LNCAP (cell line): Measurements from ENCODE around the gene RNF212.

ENCODE experiments used
- TF ChIP-seq, protein P1 (sequence below): fragments of 450-650 bp; IDR thresholded peaks from 2 replicates; pipeline ENCODE4 v1.5.1; 2017; ENCODE audit warnings: mild to moderate bottlenecking

The RNF212 gene

DNA sequence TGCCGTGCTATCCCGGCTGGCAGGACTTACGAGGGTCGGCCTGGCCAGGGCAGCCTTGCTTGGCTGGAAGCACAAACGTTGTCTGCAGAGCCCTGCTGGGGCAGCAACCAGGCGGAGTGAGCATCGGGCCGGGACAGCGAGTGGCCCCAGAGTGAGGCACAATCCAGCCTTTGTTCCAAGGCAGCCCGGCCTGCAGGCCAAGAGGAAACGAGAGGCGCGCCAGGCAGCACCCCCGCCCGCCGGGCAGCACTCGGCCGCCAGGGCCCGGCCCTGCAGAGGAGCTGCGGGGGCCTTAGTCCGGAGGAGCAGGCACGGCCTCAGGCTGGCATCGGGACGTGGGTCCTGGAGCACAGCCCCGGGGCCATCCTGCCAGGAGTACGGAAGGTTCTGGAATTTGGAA is 77.9 kb downstream of the RNF212 start:
- TF ChIP-seq, protein P1, sequence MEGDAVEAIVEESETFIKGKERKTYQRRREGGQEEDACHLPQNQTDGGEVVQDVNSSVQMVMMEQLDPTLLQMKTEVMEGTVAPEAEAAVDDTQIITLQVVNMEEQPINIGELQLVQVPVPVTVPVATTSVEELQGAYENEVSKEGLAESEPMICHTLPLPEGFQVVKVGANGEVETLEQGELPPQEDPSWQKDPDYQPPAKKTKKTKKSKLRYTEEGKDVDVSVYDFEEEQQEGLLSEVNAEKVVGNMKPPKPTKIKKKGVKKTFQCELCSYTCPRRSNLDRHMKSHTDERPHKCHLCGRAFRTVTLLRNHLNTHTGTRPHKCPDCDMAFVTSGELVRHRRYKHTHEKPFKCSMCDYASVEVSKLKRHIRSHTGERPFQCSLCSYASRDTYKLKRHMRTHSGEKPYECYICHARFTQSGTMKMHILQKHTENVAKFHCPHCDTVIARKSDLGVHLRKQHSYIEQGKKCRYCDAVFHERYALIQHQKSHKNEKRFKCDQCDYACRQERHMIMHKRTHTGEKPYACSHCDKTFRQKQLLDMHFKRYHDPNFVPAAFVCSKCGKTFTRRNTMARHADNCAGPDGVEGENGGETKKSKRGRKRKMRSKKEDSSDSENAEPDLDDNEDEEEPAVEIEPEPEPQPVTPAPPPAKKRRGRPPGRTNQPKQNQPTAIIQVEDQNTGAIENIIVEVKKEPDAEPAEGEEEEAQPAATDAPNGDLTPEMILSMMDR: no peak

DNA sequence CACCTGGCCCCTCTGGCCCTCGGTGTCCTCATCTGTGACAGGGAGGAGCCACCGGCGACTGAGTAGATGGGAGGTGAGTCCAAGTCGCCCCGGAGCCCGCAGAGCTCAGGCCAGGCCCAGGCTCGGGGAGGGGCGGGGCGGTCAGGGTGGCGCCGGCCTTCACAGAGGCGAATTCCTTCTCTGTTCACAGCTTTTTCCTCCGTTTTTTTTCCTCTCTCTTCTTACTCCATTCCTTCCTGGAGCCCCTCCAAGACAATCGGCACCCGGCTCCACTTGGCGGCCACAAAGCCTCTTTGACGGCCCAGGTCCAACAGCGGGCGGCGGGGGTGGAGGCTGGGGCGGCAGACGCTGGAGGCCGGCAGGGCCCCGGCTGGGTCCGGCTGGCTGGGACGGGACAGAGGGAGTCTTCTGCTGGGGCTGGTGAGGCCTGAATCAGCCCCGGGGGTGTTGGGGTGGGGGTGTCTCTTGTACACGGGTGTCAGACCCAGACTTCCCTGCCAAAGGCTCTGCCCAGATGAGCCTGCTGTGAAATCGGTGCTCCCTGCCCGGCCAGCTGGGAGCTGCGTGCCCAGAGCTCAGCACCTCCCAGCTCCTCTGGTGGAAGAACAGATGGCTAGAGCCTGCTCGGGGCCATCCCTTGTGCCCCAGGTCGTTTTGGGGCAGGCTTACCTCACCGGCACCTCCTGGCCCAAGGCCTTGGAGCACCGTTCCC is 79.4 kb downstream of the RNF212 start:
- TF ChIP-seq, protein P1: no peak

DNA sequence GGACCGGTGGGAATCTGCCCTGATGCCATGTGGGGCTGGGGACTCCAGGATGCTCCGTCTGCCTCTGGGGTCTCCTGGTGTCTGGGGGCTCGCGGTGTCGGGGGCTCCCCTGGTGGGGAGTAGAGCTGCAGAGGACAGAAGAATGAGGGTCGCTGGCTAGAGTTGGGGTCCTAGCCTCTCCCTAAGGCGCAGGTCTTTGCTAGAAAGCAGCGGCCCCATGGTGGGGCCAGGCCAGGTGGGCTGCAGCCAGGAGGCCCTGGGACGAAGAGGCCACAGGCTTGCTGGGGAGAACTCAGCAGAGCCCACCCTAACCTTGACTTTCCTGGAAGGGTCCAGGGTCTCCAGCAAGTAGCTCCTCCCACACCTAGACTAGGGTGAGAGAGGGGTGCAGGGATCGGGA is 80.5 kb downstream of the RNF212 start:
- TF ChIP-seq, protein P1: no peak

DNA sequence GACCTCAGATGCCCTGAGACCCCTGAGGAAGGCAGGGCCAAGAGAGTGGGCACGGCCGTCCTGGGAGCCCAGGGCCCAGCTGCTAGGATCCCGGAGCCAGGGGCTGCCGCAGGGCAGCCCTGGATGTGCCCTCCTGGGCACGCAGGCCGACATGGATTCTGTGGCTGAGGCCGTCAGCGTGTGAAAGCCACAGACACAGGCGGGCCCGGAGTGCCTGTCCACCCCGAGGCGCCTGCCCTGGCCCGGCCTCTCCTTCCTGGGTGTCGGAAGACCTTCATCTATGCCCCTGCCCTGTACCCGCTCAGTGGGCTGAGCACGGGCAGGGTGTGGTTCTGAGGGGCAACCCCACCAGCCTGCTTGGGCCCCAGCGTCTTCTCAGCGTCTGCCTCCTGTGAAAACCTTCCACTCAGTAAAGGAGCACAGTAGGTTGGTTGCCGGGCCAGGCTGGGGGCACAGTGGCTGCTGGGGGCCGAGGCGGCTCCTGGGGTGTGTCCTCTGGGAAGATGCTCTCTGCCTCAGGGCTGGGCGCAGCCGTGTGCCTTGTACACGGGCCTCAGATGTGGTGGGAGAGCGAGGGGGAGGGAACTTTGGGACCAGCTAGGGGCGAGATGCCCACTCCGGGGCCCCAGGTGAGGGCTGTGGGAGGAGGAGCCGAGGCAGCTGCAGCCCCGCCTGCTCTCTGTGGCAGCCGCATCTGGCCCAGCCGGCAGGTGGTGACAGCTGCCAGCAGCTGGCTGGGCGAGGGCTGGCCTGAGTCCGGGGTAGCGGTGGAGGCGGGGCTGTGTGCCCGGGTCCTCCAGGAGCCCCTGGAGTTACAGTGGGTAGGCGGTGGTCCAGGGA is 81.2 kb downstream of the RNF212 start:
- TF ChIP-seq, protein P1: peak; percentile 34; the same call in 1 of the 2 replicates

DNA sequence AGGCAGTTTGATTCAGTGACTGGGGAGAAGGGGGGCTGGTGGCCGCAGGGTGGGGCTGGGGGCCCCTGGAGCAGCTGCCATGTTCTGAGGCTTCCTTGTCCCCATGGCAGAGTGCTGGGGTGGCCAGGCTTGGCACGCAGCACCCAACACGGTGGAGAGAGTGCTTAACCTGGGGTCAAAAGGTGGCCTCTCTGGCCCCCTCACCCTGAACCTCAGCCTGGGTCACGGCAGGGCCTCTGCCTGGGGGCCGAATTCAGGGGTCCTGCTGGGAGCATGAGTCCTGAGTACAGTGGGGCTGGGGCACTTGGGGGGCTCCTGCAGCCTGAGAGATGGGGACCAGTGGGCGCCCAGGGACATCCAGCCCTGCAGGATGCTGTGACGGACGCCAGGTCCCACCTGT is 82.0 kb downstream of the RNF212 start:
- TF ChIP-seq, protein P1: no peak

DNA sequence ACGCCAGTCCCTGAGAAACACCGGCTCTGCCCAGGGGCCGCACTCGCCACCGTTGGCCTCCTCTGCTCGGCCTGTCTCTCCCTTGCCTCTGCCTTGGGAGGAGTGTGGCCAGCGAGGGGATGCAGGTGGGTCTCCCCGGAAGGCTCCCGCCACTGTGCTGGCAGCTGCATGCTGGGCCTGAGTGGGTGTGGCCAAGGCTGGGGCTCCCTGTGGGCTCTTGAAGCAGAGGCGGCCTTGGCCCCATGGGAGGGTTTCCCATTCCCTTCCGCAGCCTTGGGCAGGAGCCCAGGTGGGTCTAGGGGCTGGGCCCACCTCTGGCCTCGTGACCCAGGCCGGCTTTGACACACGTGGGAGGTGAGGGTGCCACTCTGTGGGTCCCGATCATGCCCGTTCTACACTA is 82.8 kb downstream of the RNF212 start:
- TF ChIP-seq, protein P1: no peak

DNA sequence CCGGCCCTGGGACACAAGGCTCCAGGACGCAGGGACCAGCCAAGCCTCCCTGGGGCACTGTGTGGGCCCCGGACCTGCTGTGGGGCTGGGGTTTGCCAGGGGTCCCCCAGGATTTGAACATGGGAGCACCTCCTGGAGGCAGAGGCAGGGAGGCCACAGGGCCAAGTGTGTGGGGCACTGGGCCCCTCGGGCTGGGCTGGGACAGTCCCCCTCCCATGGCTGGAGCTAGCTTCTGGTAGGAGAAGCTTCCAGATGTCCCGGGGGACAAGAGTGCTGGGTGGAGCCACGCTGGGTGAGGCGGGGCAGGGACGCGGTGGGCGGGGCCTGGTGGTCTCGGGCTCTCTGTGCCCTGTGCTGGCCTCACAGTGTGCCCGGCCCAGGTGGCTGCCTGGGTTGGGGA is 83.3 kb downstream of the RNF212 start:
- TF ChIP-seq, protein P1: no peak
